CD8-positive, alpha-beta memory T cell (primary cell): ENCODE measurements around the gene PCIF1. TPM values are rescaled to one million over a fixed set of nuclear protein-coding genes. Genes with fewer than 3 reads are reported as not detected.

ENCODE experiments used
- CTCF ChIA-PET: fragments of 350-600 bp; sonication (Branson Sonifier 250); formaldehyde crosslinking; loops from one replicate; lab custom pipeline; 2021; ENCODE audit warnings: antibody characterized with exemption; lab: Charles Lee
- POLR2A ChIA-PET: fragments of 350-600 bp; sonication (Branson Sonifier 250); formaldehyde crosslinking; loops from one replicate; lab custom pipeline; 2021; ENCODE audit warnings: antibody characterized with exemption; lab: Charles Lee
- DNase-seq, 5 donors: peaks; one replicate each; pipeline versions ENCODE4 v3.0.0 to v3.0.0-alpha.2; 2020 to 2022; ENCODE audit warnings: mixed read lengths in 1 of 5
- H3K27ac ChIP-seq: one replicate; pipeline ENCODE4 v1.7.0; 2013; ENCODE audit warnings: low read depth, mild to moderate bottlenecking, low read length, moderate library complexity
- H3K27me3 ChIP-seq: 2 replicates; pipeline ENCODE4 v1.7.0; 2013; ENCODE audit warnings: low read length, mild to moderate bottlenecking; ENCODE audit not compliant: insufficient read depth, poor library complexity, severe bottlenecking
- H3K36me3 ChIP-seq: 2 replicates; pipeline ENCODE4 v1.7.0; 2013; ENCODE audit warnings: mild to moderate bottlenecking, low read length, moderate library complexity; ENCODE audit not compliant: insufficient read depth
- H3K4me1 ChIP-seq: 2 replicates; pipeline ENCODE4 v1.7.0; 2013; ENCODE audit warnings: mild to moderate bottlenecking, low read length, moderate library complexity; ENCODE audit not compliant: insufficient read depth
- H3K4me3 ChIP-seq: 2 replicates; pipeline ENCODE4 v1.7.0; 2013; ENCODE audit warnings: mild to moderate bottlenecking, low read length
- H3K9me3 ChIP-seq: 2 replicates; pipeline ENCODE4 v1.7.0; 2013; ENCODE audit warnings: mild to moderate bottlenecking, low read length
- H3K27ac Mint-ChIP-seq, 8 donors: one replicate each; pipeline ENCODE4 v1.8.0; 2020 to 2021; ENCODE audit warnings: mixed read lengths in 8 of 8, mild to moderate bottlenecking in 6 of 8, inconsistent platforms in 3 of 8, moderate library complexity in 3 of 8
- H3K27me3 Mint-ChIP-seq, 2 donors: one replicate each; pipeline ENCODE4 v1.8.0; 2020 to 2021; ENCODE audit warnings: mixed read lengths in 2 of 2, mild to moderate bottlenecking in 1 of 2, moderate library complexity in 1 of 2
- H3K36me3 Mint-ChIP-seq, 3 donors: one replicate each; pipeline ENCODE4 v1.8.0; 2020 to 2021; ENCODE audit warnings: mixed read lengths in 3 of 3, inconsistent platforms in 1 of 3, mild to moderate bottlenecking in 1 of 3
- H3K4me1 Mint-ChIP-seq, 3 donors: one replicate each; pipeline ENCODE4 v1.8.0; 2020 to 2021; ENCODE audit warnings: mixed read lengths in 3 of 3, inconsistent platforms in 1 of 3, mild to moderate bottlenecking in 1 of 3
- H3K4me3 Mint-ChIP-seq, 7 donors: one replicate each; pipeline ENCODE4 v1.8.0; 2020 to 2021; ENCODE audit warnings: mixed read lengths in 7 of 7, mild to moderate bottlenecking in 6 of 7, moderate library complexity in 4 of 7, inconsistent platforms in 2 of 7
- H3K9me3 Mint-ChIP-seq, 5 donors: one replicate each; pipeline ENCODE4 v1.8.0; 2020 to 2022; ENCODE audit warnings: mixed read lengths in 5 of 5, mild to moderate bottlenecking in 3 of 5, moderate library complexity in 2 of 5, inconsistent platforms in 1 of 5
- polyA plus RNA-seq: library from polyadenylated mRNA; unstranded; fragments of 300-500 nt; fragmentation: Illumina TruSeq; gene quantifications from one replicate; pipeline ENCODE4 v1.2.3, GENCODE V29; 2021
- total RNA-seq, 2 experiments: library from RNA; stranded (reverse); gene quantifications; one replicate each; pipeline ENCODE4 v1.2.3, GENCODE V29; 2021

Gene PCIF1
- total and polyA plus RNA-seq, 3 experiments from 2014 or later = 33.6 to 88.0 (median 34.1) TPM

GRCh38 chr20:45940469-45940868 is 6.0 kb downstream of the PCIF1 start:
- H3K27me3 ChIP-seq = no peaks in the 10 kb centered on the region
- H3K27ac Mint-ChIP-seq = peak overlapping the region in 1 of 8 donors; percentile 53
- H3K4me3 Mint-ChIP-seq = no peak overlapping the region
- no peak overlapping the region for H3K27ac ChIP-seq
- H3K4me1 ChIP-seq = peaks cover 5% of the 10 kb centered on the region
- no peaks in the 10 kb centered on the region for H3K27me3 Mint-ChIP-seq
- ChIA-PET CTCF (interaction anchor here (0.9 kb wide), 1 partner anchor 30 kb away, joined by 5 read pairs; no protein-coding TSS in a partner anchor), POLR2A (interaction anchor here (0.6 kb wide), 1 partner anchor 18 kb away, joined by 3 read pairs; no protein-coding TSS in a partner anchor)
- H3K4me3 ChIP-seq = no peak overlapping the region
- peaks cover 4 to 80% (median 9%) of the 10 kb centered on the region in 3 donors for H3K36me3 Mint-ChIP-seq
- peaks cover 70% of the 10 kb centered on the region for H3K36me3 ChIP-seq
- H3K9me3 Mint-ChIP-seq = no peaks in the 10 kb centered on the region
- DNase-seq = no peak
- H3K4me1 Mint-ChIP-seq = peaks cover 18 to 41% (median 27%) of the 10 kb centered on the region in 3 donors
- H3K9me3 ChIP-seq = no peaks in the 10 kb centered on the region

- no peaks in the 10 kb centered on the region for H3K9me3 ChIP-seq
- H3K36me3 ChIP-seq = peaks cover 78% of the 10 kb centered on the region
- peak overlapping the region in 4 of 8 donors; percentile 36 to 75 (median 59) for H3K27ac Mint-ChIP-seq
- H3K27me3 Mint-ChIP-seq = no peaks in the 10 kb centered on the region
- no peak overlapping the region for H3K4me3 ChIP-seq
- no peak overlapping the region for H3K27ac ChIP-seq
- H3K4me1 ChIP-seq = peaks cover 10% of the 10 kb centered on the region
- H3K4me3 Mint-ChIP-seq = no peak overlapping the region
- POLR2A ChIA-PET = interaction anchor here (1.0 kb wide), 1 partner anchor 10 kb away, joined by 3 read pairs; no protein-coding TSS in a partner anchor
- CTCF ChIA-PET = interaction anchor here (1.3 to 3.8 kb wide), 2 partner anchors 26 to 53 kb away, joined by 3 to 26 read pairs; partner anchors contain the start of genes CTSA, NEURL2 and ZNF335
- H3K27me3 ChIP-seq = no peaks in the 10 kb centered on the region
- no peaks in the 10 kb centered on the region for H3K9me3 Mint-ChIP-seq
- peaks cover 2 to 25% (median 15%) of the 10 kb centered on the region in 3 donors for H3K4me1 Mint-ChIP-seq
- DNase-seq = no peak
- H3K36me3 Mint-ChIP-seq = peaks cover 4 to 89% (median 4%) of the 10 kb centered on the region in 3 donors
Measured at GRCh38 chr20:45943613-45944012, 9.1 kb downstream of the PCIF1 start.

GRCh38 chr20:45944151-45944964 is 9.9 kb downstream of the PCIF1 start:
- no peak overlapping the region for H3K27ac ChIP-seq

GRCh38 chr20:45944965-45945677 is 10.6 kb downstream of the PCIF1 start:
- H3K4me1 ChIP-seq = peaks cover 10% of the 10 kb centered on the region
- H3K27me3 ChIP-seq = no peaks in the 10 kb centered on the region
- no peak for DNase-seq
- POLR2A ChIA-PET = no interaction called here
- H3K27me3 Mint-ChIP-seq = no peaks in the 10 kb centered on the region
- H3K4me1 Mint-ChIP-seq = peaks cover 4 to 20% (median 15%) of the 10 kb centered on the region in 3 donors
- H3K4me3 ChIP-seq = no peak overlapping the region
- no peak overlapping the region for H3K27ac ChIP-seq
- peak overlapping the region in 6 of 8 donors; percentile 7 to 97 (median 66) for H3K27ac Mint-ChIP-seq
- H3K4me3 Mint-ChIP-seq = no peak overlapping the region
- CTCF ChIA-PET = interaction anchor here (1.3 to 3.8 kb wide), 2 partner anchors 24 to 54 kb away, joined by 3 to 26 read pairs; partner anchors contain the start of genes CTSA, NEURL2 and ZNF335
- no peaks in the 10 kb centered on the region for H3K9me3 Mint-ChIP-seq
- peaks cover 77% of the 10 kb centered on the region for H3K36me3 ChIP-seq
- H3K9me3 ChIP-seq = no peaks in the 10 kb centered on the region
- H3K36me3 Mint-ChIP-seq = peaks cover 4 to 89% (median 4%) of the 10 kb centered on the region in 3 donors

More at GRCh38 chr20:45944151-45944964, 9.9 kb downstream of the PCIF1 start:
- peaks cover 77% of the 10 kb centered on the region for H3K36me3 ChIP-seq
- H3K4me3 ChIP-seq = no peak overlapping the region
- CTCF ChIA-PET = interaction anchor here (0.8 to 3.8 kb wide), 3 partner anchors 25 to 69 kb away, joined by 3 to 26 read pairs (median 3); partner anchors contain the start of genes CTSA, NEURL2 and ZNF335
- peak overlapping the region in 1 of 7 donors; percentile 39 for H3K4me3 Mint-ChIP-seq
- no peaks in the 10 kb centered on the region for H3K27me3 ChIP-seq
- no peaks in the 10 kb centered on the region for H3K9me3 Mint-ChIP-seq
- H3K4me1 Mint-ChIP-seq = peaks cover 4 to 25% (median 15%) of the 10 kb centered on the region in 3 donors
- no peak for DNase-seq
- no peaks in the 10 kb centered on the region for H3K27me3 Mint-ChIP-seq
- H3K36me3 Mint-ChIP-seq = peaks cover 4 to 89% (median 4%) of the 10 kb centered on the region in 3 donors
- peaks cover 10% of the 10 kb centered on the region for H3K4me1 ChIP-seq
- peak overlapping the region in 7 of 8 donors; percentile 27 to 87 (median 55) for H3K27ac Mint-ChIP-seq
- POLR2A ChIA-PET = interaction anchor here (1.0 kb wide), 1 partner anchor 11 kb away, joined by 3 read pairs; no protein-coding TSS in a partner anchor
- H3K9me3 ChIP-seq = no peaks in the 10 kb centered on the region

GRCh38 chr20:45945678-45946148 is 11.2 kb downstream of the PCIF1 start:
- Histone ChIP-seq H3K4me3 (no peak overlapping the region), H3K36me3 (peaks cover 77% of the 10 kb centered on the region), H3K4me1 (peaks cover 10% of the 10 kb centered on the region), H3K27ac (no peak overlapping the region), H3K27me3 (no peaks in the 10 kb centered on the region), H3K9me3 (no peaks in the 10 kb centered on the region)
- peaks cover 4 to 90% (median 4%) of the 10 kb centered on the region in 3 donors for H3K36me3 Mint-ChIP-seq
- no peaks in the 10 kb centered on the region for H3K27me3 Mint-ChIP-seq
- peaks cover 4 to 20% (median 15%) of the 10 kb centered on the region in 3 donors for H3K4me1 Mint-ChIP-seq
- no peaks in the 10 kb centered on the region for H3K9me3 Mint-ChIP-seq
- H3K4me3 Mint-ChIP-seq = peak overlapping the region in 2 of 7 donors; percentile 19 to 70
- no peak for DNase-seq
- POLR2A ChIA-PET = interaction anchor here (1.2 kb wide), 1 partner anchor 9 kb away, joined by 3 read pairs; no protein-coding TSS in a partner anchor
- CTCF ChIA-PET = interaction anchor here (1.0 kb wide), 1 partner anchor 25 kb away, joined by 3 read pairs; no protein-coding TSS in a partner anchor
- H3K27ac Mint-ChIP-seq = peak overlapping the region in 7 of 8 donors; percentile 7 to 97 (median 70)

GRCh38 chr20:45946149-45946970 is 11.9 kb downstream of the PCIF1 start:
- no peaks in the 10 kb centered on the region for H3K27me3 ChIP-seq
- H3K36me3 ChIP-seq = peaks cover 78% of the 10 kb centered on the region
- H3K4me1 Mint-ChIP-seq = peaks cover 4 to 22% (median 15%) of the 10 kb centered on the region in 3 donors
- CTCF ChIA-PET = interaction anchor here (0.9 to 1.0 kb wide), 2 partner anchors 24 to 26 kb away, joined by 3 read pairs; partner anchors contain the start of gene ZNF335
- no peaks in the 10 kb centered on the region for H3K9me3 Mint-ChIP-seq
- POLR2A ChIA-PET = interaction anchor here (0.6 to 3.4 kb wide), 3 partner anchors 9 to 58 kb away, joined by 3 to 14 read pairs (median 3); no protein-coding TSS in a partner anchor
- H3K27ac ChIP-seq = peak overlapping the region; percentile 3
- no peaks in the 10 kb centered on the region for H3K9me3 ChIP-seq
- peaks cover 10% of the 10 kb centered on the region for H3K4me1 ChIP-seq
- no peak overlapping the region for H3K4me3 ChIP-seq
- DNase-seq = peak in 3 of 5 donors; percentile 28 to 73 (median 57)
- peak overlapping the region in 5 of 7 donors; percentile 32 to 70 (median 52) for H3K4me3 Mint-ChIP-seq
- no peaks in the 10 kb centered on the region for H3K27me3 Mint-ChIP-seq
- peaks cover 4 to 91% (median 4%) of the 10 kb centered on the region in 3 donors for H3K36me3 Mint-ChIP-seq
- H3K27ac Mint-ChIP-seq = peak overlapping the region; percentile 47 to 97 (median 77)
